T-helper 2 cell treated with Interferon-gamma antibody and Interleukin-4, amounts not matched to agents 5 μg/mL and 100 μg/mL, for 36 hours (primary cell): ENCODE data around the gene TBC1D21.
A peak's percentile ranks its signal among the peaks of the same experiment; 100 is the strongest.

Experiments used
- DNase-seq: peaks from one replicate; pipeline ENCODE4 v3.0.0; 2021; ENCODE audit warnings: low spot score
- H3K27ac Mint-ChIP-seq: one replicate; pipeline ENCODE4 v1.8.0; 2021; ENCODE audit warnings: mild to moderate bottlenecking, mixed read lengths
- H3K27me3 Mint-ChIP-seq: one replicate; pipeline ENCODE4 v1.8.0; 2021; ENCODE audit warnings: low read depth, mixed read lengths
- H3K36me3 Mint-ChIP-seq: one replicate; pipeline ENCODE4 v1.8.0; 2021; ENCODE audit warnings: low read depth, mixed read lengths
- H3K4me1 Mint-ChIP-seq: one replicate; pipeline ENCODE4 v1.8.0; 2021; ENCODE audit warnings: low read depth, mixed read lengths
- H3K4me3 Mint-ChIP-seq: one replicate; pipeline ENCODE4 v1.8.0; 2022; ENCODE audit warnings: mild to moderate bottlenecking, moderate library complexity, mixed read lengths
- H3K9me3 Mint-ChIP-seq: one replicate; pipeline ENCODE4 v1.8.0; 2021; ENCODE audit warnings: mixed read lengths

The TBC1D21 gene

GRCh38 chr15:73918784-73919183 lies 45.4 kb downstream of the TBC1D21 start:
- Mint-ChIP-seq H3K4me3 (no peak overlapping the region), H3K36me3 (peaks cover 12% of the 10 kb centered on the region), H3K27me3 (no peaks in the 10 kb centered on the region), H3K9me3 (peaks cover 19% of the 10 kb centered on the region), H3K4me1 (peaks cover 22% of the 10 kb centered on the region), H3K27ac (no peak overlapping the region)
- no peak for DNase-seq

- Mint-ChIP-seq H3K27ac (peak overlapping the region; percentile 69), H3K4me3 (no peak overlapping the region), H3K4me1 (peaks cover 26% of the 10 kb centered on the region), H3K27me3 (no peaks in the 10 kb centered on the region), H3K9me3 (peaks cover 19% of the 10 kb centered on the region), H3K36me3 (peaks cover 12% of the 10 kb centered on the region)
- DNase-seq: no peak
These were observed 46.3 kb downstream of the TBC1D21 start for GRCh38 chr15:73919706-73920105.

- peaks cover 31% of the 10 kb centered on the region for H3K4me1 Mint-ChIP-seq
- peaks cover 6% of the 10 kb centered on the region for H3K27me3 Mint-ChIP-seq
- H3K36me3 Mint-ChIP-seq: peaks cover 11% of the 10 kb centered on the region
- peak overlapping the region; percentile 26 for H3K27ac Mint-ChIP-seq
- no peak overlapping the region for H3K4me3 Mint-ChIP-seq
- H3K9me3 Mint-ChIP-seq: peaks cover 18% of the 10 kb centered on the region
- no peak for DNase-seq
These were observed 48.0 kb downstream of the TBC1D21 start for GRCh38 chr15:73921254-73921925.

DNA sequence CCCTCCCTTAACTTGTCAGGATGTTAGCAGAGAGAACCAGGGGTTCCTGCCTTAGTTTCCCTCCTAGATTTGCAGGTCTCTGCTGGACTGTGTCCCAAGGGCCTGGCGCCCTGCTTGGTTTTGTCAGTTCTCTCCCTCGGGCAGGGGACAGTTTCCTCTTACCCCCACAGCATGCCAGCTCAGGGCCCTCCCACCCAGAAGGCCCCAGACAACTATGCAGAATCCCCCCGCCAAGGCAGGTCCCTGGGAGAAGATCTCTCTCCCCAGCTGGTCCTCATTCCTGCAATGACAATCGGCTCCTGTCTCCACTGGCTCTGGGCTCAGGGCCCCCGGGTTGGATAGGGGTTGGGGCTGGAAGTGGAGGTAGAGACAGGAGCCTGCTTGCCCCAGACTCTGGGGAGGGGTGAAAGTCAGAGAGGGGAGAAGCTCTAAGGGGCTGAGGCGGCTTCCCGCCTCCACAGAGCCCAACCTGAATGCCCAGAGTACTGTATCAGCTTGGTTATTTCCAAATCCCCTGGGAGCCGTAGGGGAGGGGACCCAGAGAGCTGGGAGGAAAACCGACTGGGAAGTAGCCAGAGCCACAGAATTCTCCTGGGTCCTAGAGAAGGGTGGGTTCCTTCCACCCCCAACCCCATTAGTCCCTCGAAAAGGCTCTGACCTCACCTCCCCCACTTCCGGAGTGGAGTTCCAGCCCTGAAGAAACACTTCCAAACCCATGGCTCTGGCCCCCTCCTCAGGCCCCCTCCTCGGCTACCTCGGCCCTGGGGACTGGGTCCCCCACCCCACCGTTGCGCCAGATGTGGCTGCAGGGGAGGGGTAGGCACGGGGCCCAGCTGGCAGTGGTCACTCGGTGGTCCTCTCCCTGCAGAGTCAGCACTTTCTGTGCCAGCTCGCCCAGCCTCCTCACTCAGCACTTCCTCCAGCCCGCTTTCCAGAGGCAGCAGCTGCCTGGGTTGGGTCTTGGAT lies 49.1 kb downstream of the TBC1D21 start:
- no peak overlapping the region for H3K4me3 Mint-ChIP-seq
- peaks cover 14% of the 10 kb centered on the region for H3K9me3 Mint-ChIP-seq
- H3K36me3 Mint-ChIP-seq: peaks cover 11% of the 10 kb centered on the region
- H3K27me3 Mint-ChIP-seq: peaks cover 6% of the 10 kb centered on the region
- H3K27ac Mint-ChIP-seq: no peak overlapping the region
- no peak for DNase-seq
- peaks cover 31% of the 10 kb centered on the region for H3K4me1 Mint-ChIP-seq

DNA sequence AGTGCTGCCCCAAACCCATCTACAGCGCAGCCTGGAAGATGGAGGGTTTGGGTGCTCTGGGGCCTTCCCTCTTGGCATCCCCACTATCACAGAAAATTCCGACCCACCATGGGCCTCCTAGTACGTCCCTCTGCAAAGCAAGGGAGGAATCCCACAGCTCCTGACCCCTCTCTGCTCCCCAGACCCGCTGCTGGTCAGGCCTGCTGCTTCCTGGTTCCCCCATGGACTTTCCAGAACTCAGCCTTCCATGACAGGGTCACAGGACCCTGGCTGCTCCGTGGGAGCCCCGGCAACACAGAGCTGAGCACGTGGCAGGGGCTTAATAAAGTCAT lies 49.8 kb downstream of the TBC1D21 start:
- H3K9me3 Mint-ChIP-seq: peaks cover 8% of the 10 kb centered on the region
- no peak for DNase-seq
- no peak overlapping the region for H3K4me3 Mint-ChIP-seq
- H3K4me1 Mint-ChIP-seq: peaks cover 32% of the 10 kb centered on the region
- H3K27me3 Mint-ChIP-seq: peaks cover 8% of the 10 kb centered on the region
- H3K36me3 Mint-ChIP-seq: peaks cover 7% of the 10 kb centered on the region
- no peak overlapping the region for H3K27ac Mint-ChIP-seq

GRCh38 chr15:73923488-73924164 lies 50.3 kb downstream of the TBC1D21 start:
- Mint-ChIP-seq H3K27me3 (peaks cover 10% of the 10 kb centered on the region), H3K4me1 (peaks cover 34% of the 10 kb centered on the region), H3K27ac (peak overlapping the region; percentile 73), H3K9me3 (peaks cover 5% of the 10 kb centered on the region), H3K36me3 (peaks cover 7% of the 10 kb centered on the region), H3K4me3 (peak overlapping the region; percentile 18)
- no peak for DNase-seq

GRCh38 chr15:73924171-73924921 lies 51.0 kb downstream of the TBC1D21 start:
- peaks cover 10% of the 10 kb centered on the region for H3K27me3 Mint-ChIP-seq
- H3K36me3 Mint-ChIP-seq: peaks cover 4% of the 10 kb centered on the region
- H3K4me3 Mint-ChIP-seq: peak overlapping the region; percentile 7
- no peak for DNase-seq
- peak overlapping the region; percentile 73 for H3K27ac Mint-ChIP-seq
- peaks cover 40% of the 10 kb centered on the region for H3K4me1 Mint-ChIP-seq
- no peaks in the 10 kb centered on the region for H3K9me3 Mint-ChIP-seq

- no peak for DNase-seq
- H3K4me3 Mint-ChIP-seq: peak overlapping the region; percentile 53
- no peaks in the 10 kb centered on the region for H3K9me3 Mint-ChIP-seq
- H3K27ac Mint-ChIP-seq: no peak overlapping the region
- peaks cover 33% of the 10 kb centered on the region for H3K4me1 Mint-ChIP-seq
- H3K27me3 Mint-ChIP-seq: peaks cover 10% of the 10 kb centered on the region
- peaks cover 1% of the 10 kb centered on the region for H3K36me3 Mint-ChIP-seq
These were observed 52.5 kb downstream of the TBC1D21 start for GRCh38 chr15:73925848-73926218.

DNA sequence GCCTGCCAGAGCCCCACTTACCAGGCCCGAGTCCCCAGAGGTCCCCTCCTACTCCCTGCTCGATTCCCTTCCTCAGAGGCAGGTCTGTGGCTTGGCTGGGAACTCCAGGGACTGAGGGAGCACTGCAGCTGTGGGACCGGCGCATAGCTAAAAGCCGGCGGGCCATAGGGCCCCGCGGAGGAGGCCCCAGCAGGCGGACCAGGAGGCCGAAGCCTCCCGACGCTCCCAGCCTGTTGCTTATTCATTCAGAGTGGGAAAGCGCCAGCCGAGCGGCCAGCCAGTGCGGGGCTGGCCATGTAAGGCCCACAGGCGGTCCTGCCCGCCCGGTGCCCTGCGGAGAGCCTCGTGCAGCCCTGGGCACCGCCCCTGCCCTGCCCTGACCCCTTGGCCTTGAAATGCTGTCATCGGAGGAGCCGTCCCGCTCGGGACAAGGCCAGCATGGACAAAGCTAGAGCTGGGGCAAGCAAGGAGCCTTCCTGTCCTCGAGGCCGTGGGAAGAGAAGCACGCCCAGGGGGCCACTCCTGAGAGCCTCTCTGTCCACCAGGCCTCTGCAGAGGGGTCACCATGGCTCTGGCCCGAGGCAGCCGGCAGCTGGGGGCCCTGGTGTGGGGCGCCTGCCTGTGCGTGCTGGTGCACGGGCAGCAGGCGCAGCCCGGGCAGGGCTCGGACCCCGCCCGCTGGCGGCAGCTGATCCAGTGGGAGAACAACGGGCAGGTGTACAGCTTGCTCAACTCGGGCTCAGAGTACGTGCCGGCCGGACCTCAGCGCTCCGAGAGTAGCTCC lies 53.0 kb downstream of the TBC1D21 start, which contains the start of gene LOXL1:
TSS of gene LOXL1 (plus strand) at position 244 of the 784 bp plus-strand sequence. CDS start at position 566, 322 bp downstream.
- Mint-ChIP-seq H3K27ac (no peak within 1 kb of the TSS), H3K4me3 (peak within 1 kb of the TSS; percentile 53), H3K4me1 (peaks cover 28% of the 10 kb centered on the region), H3K36me3 (peaks cover 1% of the 10 kb centered on the region), H3K9me3 (no peaks in the 10 kb centered on the region), H3K27me3 (peaks cover 13% of the 10 kb centered on the region)
- no peak for DNase-seq

DNA sequence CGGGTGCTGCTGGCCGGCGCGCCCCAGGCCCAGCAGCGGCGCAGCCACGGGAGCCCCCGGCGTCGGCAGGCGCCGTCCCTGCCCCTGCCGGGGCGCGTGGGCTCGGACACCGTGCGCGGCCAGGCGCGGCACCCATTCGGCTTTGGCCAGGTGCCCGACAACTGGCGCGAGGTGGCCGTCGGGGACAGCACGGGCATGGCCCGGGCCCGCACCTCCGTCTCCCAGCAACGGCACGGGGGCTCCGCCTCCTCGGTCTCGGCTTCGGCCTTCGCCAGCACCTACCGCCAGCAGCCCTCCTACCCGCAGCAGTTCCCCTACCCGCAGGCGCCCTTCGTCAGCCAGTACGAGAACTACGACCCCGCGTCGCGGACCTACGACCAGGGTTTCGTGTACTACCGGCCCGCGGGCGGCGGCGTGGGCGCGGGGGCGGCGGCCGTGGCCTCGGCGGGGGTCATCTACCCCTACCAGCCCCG lies 53.7 kb downstream of the TBC1D21 start:
- no peaks in the 10 kb centered on the region for H3K9me3 Mint-ChIP-seq
- H3K27ac Mint-ChIP-seq: no peak overlapping the region
- H3K27me3 Mint-ChIP-seq: peaks cover 13% of the 10 kb centered on the region
- DNase-seq: peak; percentile 14
- peaks cover 1% of the 10 kb centered on the region for H3K36me3 Mint-ChIP-seq
- no peak overlapping the region for H3K4me3 Mint-ChIP-seq
- peaks cover 25% of the 10 kb centered on the region for H3K4me1 Mint-ChIP-seq

DNA sequence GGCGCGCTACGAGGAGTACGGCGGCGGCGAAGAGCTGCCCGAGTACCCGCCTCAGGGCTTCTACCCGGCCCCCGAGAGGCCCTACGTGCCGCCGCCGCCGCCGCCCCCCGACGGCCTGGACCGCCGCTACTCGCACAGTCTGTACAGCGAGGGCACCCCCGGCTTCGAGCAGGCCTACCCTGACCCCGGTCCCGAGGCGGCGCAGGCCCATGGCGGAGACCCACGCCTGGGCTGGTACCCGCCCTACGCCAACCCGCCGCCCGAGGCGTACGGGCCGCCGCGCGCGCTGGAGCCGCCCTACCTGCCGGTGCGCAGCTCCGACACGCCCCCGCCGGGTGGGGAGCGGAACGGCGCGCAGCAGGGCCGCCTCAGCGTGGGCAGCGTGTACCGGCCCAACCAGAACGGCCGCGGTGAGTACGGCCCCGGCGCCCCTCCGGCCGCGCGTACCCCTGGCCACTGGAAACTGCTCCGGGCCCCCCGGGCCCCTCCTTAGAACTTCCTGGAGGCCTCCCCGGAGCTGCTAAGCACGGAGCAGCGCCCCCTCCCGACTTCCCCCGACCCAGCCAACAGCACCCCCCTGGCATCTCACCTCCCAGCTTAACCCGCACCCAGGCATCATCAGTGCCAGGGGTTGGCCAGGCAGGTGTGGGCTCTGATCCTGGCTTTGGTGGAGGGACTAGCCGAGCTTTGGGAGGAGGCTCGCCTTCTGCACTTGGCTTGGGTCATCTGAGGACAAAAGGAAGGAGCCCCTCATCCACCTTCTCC lies 54.3 kb downstream of the TBC1D21 start:
- Mint-ChIP-seq H3K4me3 (peak overlapping the region; percentile 80), H3K36me3 (peaks cover 1% of the 10 kb centered on the region), H3K4me1 (peaks cover 25% of the 10 kb centered on the region), H3K9me3 (no peaks in the 10 kb centered on the region), H3K27ac (no peak overlapping the region), H3K27me3 (peaks cover 13% of the 10 kb centered on the region)
- peak; percentile 74 for DNase-seq

DNA sequence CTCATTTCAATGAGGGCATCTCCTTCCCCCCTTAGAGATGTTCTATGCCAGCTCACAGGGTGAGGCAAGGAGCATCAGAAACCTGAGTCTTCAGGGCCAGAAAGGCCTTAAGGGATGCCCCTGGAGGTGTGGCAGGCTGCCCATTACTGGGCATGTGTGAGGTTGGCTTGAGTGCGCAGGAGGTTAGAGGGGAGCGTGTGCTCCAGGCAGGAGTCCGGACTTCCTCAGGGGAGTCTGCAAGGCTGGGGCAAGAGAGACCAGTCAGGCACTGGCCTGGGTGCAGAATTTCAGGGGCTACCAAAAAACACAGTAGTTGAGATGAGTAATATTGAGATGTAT lies 54.8 kb downstream of the TBC1D21 start:
- peaks cover 1% of the 10 kb centered on the region for H3K36me3 Mint-ChIP-seq
- no peak overlapping the region for H3K27ac Mint-ChIP-seq
- peaks cover 13% of the 10 kb centered on the region for H3K27me3 Mint-ChIP-seq
- H3K9me3 Mint-ChIP-seq: no peaks in the 10 kb centered on the region
- H3K4me1 Mint-ChIP-seq: peaks cover 25% of the 10 kb centered on the region
- DNase-seq: no peak
- H3K4me3 Mint-ChIP-seq: peak overlapping the region; percentile 80
